NCI-H524 treated with DMSO at 0.1 percent for 48 hours (cell line): ENCODE data around the gene STX10.
A peak's percentile ranks its signal among the peaks of the same experiment; 100 is the strongest.
"Not testable (repeated sequence)": the region's sequence is repeated elsewhere in the genome, so short reads cannot be mapped to it uniquely, and the experiment has no call there.

Experiments
- DNase-seq: peaks from one replicate; lab custom pipeline; 2025; lab: John Stamatoyannopoulos, UW

The STX10 gene

GRCh38 chr19:13150187-13150930, at the start of gene STX10, which contains the start of gene IER2:
Gene STX10, minus strand, starts transcription at chr19:13150375. Its CDS starts 202 bp downstream, at chr19:13150173.
Gene IER2, plus strand, starts transcription at chr19:13150411. Its CDS starts 2,776 bp downstream, at chr19:13153187.
- DNase-seq, result peak; percentile 76

DNA sequence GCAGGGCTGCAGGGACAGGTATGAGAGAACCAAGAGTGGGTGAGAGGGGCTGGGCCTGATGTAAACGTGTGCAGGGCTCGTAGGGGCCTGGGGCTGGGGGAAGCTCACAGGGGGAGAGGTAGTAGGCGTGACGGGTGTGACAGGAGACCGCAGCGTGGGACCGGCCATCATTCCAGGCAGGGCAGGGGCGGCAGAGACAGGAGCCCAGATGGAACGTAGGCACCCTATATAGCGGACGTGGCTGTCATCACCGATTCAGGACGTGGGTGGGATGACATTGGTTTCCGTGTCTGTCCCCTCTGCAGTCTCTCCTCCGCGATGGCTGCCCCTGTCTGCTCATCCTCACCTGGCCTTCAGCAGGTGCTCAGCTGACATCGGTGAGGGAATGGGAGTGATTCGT, 48.5 kb upstream of the STX10 start:
- no peak for DNase-seq

DNA sequence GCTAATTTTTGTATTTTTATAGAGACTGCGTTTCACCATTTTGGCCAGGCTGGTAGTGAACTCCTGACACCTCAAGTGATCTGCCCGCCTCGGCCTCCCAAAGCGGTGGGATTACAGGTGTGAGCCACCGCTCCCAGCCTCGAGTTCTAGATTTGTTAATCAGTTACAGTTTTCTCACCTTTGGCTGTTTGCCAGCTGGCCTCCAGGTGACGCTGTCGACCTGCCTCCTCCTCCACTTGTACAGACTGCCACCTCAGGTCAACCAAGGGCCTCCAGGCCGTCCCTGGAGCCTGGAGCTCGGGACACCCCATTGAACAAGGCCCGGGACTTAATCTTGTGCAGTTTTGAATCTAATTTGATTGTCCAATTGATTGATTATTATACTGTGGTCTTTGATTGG, 45.5 kb upstream of the STX10 start:
- DNase-seq, result no peak

DNA sequence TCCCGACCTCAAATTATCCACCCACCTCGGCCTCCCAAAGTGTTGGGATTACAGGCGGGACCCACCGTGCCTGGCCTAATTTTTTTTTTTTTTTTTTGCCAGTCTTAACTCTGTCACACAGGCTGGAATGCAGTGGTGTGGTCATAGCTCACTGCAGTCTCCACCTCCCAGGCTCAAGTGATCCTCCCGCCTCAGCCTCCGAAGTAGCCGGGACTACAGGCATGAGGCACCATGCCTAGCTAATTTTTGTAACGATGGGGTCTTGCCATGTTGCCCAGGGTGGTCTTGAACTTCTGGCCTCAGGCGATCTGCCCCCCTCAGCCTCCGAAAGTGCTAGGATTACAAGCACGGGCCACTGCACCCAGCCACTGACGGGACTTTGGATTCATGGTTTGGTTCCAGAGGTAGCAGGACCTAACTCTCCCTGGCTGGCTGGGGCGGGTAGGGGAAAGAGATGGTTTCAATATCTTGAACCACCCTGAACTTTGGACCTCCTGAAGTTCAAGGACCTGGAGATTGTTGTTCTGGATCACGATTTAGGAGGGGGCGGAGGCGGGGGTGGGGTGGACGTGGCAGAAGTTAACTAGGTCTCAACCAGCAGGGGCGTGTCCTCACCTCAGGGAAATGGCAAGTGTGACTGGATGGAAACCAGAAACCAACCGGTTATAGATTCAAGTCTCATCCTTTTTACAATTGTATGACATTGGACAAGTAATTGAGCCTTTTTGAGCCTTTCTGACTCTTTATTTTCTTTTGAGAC, 40.8 kb upstream of the STX10 start:
- DNase-seq, result no peak

GRCh38 chr19:13189600-13189999, 39.4 kb upstream of the STX10 start:
- no peak for DNase-seq

- DNase-seq, result no peak
Observed at GRCh38 chr19:13187419-13187818, 37.2 kb upstream of the STX10 start.

DNA sequence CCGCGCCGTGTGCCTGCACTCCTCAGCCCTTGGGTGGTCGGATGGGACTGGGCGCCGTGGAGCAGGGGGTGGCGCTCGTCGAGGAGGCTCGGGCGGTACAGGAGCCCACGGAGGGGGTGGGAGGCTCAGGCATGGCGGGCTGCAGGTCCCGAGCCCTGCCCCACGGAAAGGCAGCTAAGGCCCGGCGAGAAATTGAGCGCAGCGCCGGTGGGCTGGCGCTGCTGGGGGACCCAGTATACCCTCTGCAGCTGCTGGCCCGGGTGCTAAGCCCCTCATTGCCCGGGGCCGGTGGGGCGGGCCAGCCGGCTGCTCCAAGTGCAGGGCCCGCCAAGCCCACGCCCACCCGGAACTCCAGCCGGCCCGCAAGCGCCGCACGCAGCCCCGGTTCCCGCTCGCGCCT, 36.5 kb upstream of the STX10 start:
- not testable (repeated sequence) for DNase-seq

- DNase-seq, result not testable (repeated sequence)
Observed at GRCh38 chr19:13185763-13186657, 35.8 kb upstream of the STX10 start.

- DNase-seq, result not testable (repeated sequence)
Observed at GRCh38 chr19:13184926-13185325, 34.8 kb upstream of the STX10 start.

DNA sequence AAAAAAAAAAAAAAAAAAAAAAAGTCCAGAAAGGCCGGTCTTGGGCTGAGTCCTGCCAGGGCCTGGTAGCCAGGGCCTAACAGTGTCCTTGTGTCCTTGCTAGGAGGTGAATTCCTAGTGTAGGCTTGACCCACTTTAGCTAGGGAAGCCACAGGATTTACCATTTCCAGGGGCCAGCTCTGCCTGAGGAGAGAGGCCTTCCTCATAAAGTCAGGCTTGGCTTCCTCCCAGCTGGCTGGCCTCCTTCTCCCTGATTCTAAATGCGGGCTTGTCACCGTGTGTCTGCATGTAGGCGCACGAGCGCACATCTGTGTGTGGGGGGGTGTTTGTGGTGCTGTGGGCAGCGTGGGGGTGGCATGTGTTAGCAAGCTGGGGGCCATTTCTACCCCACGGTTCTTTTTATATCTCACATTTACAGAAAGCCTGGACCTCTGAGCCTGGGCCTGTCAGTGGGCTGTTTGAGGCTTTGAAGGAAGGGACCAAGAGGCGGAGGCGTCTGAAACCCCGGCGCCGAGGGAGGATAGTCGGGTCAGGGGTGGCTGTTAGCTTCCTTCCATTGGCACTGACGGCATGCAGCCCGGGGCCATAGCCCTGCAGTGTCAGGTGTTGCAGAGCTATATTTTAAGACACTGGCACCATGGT, 31.7 kb upstream of the STX10 start:
- DNase-seq, result no peak

- DNase-seq, result not testable (repeated sequence)
Observed at GRCh38 chr19:13178291-13178690, 28.1 kb upstream of the STX10 start.

GRCh38 chr19:13177584-13177983, 27.4 kb upstream of the STX10 start:
- DNase-seq, result not testable (repeated sequence)

- no peak for DNase-seq
Observed at GRCh38 chr19:13176345-13176744, 26.2 kb upstream of the STX10 start.

GRCh38 chr19:13173139-13173737, 23.1 kb upstream of the STX10 start:
- DNase-seq, result no peak

- no peak for DNase-seq
Observed at GRCh38 chr19:13172346-13173138, 22.4 kb upstream of the STX10 start.

DNA sequence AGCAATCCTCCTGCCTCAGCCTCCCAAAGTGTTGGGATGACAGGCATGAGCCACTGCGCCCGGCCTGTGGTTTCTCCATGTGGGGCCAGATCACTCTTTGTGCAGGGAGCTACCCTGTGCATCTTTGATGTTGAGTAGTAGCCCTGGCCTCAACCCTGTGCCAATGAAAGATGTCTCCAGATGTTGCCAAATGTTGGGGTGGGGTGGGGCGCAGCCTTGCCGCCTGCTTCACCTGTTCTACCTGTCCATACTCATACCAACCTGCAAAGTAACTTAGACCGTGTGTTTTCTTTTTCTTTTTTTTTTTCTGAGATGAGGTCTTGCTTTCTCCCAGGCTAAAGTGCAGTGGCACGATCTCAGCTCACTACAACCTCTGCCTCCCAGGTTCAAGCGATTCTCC, 21.0 kb upstream of the STX10 start:
- DNase-seq, result no peak

- no peak for DNase-seq
Observed at GRCh38 chr19:13169769-13170168, 19.6 kb upstream of the STX10 start.

GRCh38 chr19:13166151-13166550, 16.0 kb upstream of the STX10 start:
- DNase-seq, result not testable (repeated sequence)

DNA sequence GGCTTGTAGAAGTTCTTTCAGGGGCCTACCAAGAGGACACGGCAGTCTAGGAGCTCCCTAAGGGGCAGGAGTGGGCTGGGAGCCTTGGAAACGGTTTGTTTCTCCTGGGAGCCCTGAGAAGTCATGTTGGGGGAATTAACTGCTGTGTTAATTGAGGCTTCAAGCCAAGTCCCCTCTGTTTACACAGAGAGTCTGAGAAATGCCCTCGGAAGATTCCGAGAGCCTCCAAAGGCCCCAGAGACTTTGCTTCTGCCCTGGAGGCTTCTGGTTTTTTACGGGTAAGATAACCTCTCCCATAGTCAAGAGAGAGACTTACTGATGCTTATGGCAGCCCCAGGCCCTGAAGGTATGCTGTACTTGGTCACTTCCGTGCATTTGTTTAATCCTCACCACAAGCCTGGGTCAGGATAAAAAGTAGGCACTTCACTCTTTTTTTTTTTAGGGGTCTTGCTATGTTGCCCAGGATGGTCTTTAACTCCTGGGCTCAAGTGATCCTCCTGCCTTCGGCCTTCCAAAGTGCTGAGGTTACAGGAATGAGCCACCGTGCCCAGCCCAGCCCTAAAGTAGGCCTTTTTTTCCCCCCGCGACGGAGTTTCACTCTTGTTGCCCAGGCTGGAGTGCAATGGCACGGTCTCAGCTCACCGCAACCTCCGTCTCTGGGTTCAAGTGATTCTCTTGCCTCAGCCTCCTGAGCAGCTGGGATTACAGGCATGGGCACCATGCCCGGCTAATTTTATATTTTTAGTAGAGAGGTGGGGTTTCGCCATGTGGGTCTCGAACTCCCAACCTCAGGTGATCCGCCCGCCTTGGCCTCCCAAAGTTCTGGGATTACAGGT, 15.2 kb upstream of the STX10 start:
- DNase-seq, result no peak
